ENCODE measurements around the gene EPS15.
"Not testable (repeated sequence)": the region's sequence is repeated elsewhere in the genome, so short reads cannot be mapped to it uniquely, and the experiment has no call there.

DNA sequence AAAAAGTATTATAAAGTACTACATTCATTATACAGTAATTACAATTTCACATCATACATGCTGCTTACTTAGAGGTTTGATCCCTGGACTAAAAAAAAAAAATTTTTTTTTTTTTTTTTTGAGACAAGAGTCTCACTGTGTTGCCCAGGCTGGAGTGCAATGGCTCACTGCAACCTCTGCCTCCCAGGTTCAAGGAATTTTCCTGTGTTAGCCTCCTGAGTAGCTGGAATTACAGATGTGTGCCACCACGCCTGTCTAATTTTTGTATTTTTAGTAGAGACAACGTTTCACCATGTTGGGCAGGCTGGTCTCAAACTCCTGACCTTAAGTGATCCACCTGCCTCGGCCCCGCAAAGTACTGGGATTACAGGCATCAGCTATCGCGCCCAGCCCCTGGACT, 81.7 kb downstream of the EPS15 start:
- not testable (repeated sequence) for TF ChIP-seq ZBTB26 (tag by site-specific recombination; optimal IDR thresholded peaks at IDR 0.05); ZBTB7A (tag by site-specific recombination; IDR thresholded peaks at IDR 0.05; ENCODE audit: low read depth); KLF16 (tag by site-specific recombination; IDR thresholded peaks at IDR 0.05); REPIN1 (tag by site-specific recombination; IDR thresholded peaks at IDR 0.05; ENCODE audit: low read depth); ZNF571 (tag by site-specific recombination; IDR thresholded peaks at IDR 0.05); ZFP3 (tag by site-specific recombination; IDR thresholded peaks at IDR 0.05; ENCODE audit: low read depth); EGR2 (tag by site-specific recombination; IDR thresholded peaks at IDR 0.05; ENCODE audit: low read depth)
- TF ChIP-seq, protein P1, sequence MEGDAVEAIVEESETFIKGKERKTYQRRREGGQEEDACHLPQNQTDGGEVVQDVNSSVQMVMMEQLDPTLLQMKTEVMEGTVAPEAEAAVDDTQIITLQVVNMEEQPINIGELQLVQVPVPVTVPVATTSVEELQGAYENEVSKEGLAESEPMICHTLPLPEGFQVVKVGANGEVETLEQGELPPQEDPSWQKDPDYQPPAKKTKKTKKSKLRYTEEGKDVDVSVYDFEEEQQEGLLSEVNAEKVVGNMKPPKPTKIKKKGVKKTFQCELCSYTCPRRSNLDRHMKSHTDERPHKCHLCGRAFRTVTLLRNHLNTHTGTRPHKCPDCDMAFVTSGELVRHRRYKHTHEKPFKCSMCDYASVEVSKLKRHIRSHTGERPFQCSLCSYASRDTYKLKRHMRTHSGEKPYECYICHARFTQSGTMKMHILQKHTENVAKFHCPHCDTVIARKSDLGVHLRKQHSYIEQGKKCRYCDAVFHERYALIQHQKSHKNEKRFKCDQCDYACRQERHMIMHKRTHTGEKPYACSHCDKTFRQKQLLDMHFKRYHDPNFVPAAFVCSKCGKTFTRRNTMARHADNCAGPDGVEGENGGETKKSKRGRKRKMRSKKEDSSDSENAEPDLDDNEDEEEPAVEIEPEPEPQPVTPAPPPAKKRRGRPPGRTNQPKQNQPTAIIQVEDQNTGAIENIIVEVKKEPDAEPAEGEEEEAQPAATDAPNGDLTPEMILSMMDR (tag by site-specific recombination; IDR thresholded peaks at IDR 0.05), result not testable (repeated sequence)
